ENCODE results near the gene ERG. TPM values are rescaled to one million over a fixed set of nuclear protein-coding genes. Genes with fewer than 3 reads are reported as not detected.
A peak's percentile ranks its signal among the peaks of the same experiment; 100 is the strongest.

Gene ERG
- total and polyA plus RNA-seq, 2 experiments from 2014 or later = 0.14 to 0.44 TPM

DNA sequence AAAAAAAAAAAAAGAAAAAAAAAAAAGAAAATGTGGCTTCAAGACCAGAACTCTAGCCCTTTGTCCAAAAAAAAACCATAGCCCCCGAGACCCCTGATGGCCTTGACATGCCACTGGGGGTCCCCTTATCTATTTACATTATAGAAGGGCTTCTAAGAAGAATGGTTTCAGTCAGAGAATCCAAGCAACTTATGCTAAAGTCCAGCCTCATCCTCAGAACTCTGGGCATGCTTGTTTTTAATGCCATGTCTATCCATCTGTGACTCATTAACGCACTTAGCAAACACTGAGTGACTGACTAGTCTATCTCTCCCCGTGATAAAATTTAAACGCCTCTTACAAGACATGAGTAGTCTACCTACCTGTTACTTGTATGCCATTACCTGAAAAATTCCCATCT lies 29.3 kb downstream of the ERG start (continued):
- TF ChIP-seq, protein P1, sequence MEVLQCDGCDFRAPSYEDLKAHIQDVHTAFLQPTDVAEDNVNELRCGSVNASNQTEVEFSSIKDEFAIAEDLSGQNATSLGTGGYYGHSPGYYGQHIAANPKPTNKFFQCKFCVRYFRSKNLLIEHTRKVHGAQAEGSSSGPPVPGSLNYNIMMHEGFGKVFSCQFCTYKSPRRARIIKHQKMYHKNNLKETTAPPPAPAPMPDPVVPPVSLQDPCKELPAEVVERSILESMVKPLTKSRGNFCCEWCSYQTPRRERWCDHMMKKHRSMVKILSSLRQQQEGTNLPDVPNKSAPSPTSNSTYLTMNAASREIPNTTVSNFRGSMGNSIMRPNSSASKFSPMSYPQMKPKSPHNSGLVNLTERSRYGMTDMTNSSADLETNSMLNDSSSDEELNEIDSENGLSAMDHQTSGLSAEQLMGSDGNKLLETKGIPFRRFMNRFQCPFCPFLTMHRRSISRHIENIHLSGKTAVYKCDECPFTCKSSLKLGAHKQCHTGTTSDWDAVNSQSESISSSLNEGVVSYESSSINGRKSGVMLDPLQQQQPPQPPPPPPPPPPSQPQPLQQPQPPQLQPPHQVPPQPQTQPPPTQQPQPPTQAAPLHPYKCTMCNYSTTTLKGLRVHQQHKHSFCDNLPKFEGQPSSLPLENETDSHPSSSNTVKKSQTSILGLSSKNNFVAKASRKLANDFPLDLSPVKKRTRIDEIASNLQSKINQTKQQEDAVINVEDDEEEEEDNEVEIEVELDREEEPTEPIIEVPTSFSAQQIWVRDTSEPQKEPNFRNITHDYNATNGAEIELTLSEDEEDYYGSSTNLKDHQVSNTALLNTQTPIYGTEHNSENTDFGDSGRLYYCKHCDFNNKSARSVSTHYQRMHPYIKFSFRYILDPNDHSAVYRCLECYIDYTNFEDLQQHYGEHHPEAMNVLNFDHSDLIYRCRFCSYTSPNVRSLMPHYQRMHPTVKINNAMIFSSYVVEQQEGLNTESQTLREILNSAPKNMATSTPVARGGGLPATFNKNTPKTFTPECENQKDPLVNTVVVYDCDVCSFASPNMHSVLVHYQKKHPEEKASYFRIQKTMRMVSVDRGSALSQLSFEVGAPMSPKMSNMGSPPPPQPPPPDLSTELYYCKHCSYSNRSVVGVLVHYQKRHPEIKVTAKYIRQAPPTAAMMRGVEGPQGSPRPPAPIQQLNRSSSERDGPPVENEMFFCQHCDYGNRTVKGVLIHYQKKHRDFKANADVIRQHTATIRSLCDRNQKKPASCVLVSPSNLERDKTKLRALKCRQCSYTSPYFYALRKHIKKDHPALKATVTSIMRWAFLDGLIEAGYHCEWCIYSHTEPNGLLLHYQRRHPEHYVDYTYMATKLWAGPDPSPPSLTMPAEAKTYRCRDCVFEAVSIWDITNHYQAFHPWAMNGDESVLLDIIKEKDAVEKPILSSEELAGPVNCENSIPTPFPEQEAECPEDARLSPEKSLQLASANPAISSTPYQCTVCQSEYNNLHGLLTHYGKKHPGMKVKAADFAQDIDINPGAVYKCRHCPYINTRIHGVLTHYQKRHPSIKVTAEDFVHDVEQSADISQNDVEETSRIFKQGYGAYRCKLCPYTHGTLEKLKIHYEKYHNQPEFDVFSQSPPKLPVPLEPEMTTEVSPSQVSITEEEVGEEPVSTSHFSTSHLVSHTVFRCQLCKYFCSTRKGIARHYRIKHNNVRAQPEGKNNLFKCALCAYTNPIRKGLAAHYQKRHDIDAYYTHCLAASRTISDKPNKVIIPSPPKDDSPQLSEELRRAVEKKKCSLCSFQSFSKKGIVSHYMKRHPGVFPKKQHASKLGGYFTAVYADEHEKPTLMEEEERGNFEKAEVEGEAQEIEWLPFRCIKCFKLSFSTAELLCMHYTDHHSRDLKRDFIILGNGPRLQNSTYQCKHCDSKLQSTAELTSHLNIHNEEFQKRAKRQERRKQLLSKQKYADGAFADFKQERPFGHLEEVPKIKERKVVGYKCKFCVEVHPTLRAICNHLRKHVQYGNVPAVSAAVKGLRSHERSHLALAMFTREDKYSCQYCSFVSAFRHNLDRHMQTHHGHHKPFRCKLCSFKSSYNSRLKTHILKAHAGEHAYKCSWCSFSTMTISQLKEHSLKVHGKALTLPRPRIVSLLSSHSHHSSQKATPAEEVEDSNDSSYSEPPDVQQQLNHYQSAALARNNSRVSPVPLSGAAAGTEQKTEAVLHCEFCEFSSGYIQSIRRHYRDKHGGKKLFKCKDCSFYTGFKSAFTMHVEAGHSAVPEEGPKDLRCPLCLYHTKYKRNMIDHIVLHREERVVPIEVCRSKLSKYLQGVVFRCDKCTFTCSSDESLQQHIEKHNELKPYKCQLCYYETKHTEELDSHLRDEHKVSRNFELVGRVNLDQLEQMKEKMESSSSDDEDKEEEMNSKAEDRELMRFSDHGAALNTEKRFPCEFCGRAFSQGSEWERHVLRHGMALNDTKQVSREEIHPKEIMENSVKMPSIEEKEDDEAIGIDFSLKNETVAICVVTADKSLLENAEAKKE (CRISPR knock-in tag; IDR thresholded peaks at IDR 0.05) = no peak
- TF ChIP-seq, protein P2, sequence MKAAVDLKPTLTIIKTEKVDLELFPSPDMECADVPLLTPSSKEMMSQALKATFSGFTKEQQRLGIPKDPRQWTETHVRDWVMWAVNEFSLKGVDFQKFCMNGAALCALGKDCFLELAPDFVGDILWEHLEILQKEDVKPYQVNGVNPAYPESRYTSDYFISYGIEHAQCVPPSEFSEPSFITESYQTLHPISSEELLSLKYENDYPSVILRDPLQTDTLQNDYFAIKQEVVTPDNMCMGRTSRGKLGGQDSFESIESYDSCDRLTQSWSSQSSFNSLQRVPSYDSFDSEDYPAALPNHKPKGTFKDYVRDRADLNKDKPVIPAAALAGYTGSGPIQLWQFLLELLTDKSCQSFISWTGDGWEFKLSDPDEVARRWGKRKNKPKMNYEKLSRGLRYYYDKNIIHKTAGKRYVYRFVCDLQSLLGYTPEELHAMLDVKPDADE (IDR thresholded peaks at IDR 0.05) = no peak
- TF ChIP-seq JUNB (IDR thresholded peaks at IDR 0.05; ENCODE audit: unreplicated experiment) (no peak), CREB1 (CRISPR knock-in tag; IDR thresholded peaks at IDR 0.05; ENCODE audit: low read depth) (no peak), EZH2phosphoT487 (IDR thresholded peaks at IDR 0.05; ENCODE audit: unreplicated experiment) (no peak)

DNA sequence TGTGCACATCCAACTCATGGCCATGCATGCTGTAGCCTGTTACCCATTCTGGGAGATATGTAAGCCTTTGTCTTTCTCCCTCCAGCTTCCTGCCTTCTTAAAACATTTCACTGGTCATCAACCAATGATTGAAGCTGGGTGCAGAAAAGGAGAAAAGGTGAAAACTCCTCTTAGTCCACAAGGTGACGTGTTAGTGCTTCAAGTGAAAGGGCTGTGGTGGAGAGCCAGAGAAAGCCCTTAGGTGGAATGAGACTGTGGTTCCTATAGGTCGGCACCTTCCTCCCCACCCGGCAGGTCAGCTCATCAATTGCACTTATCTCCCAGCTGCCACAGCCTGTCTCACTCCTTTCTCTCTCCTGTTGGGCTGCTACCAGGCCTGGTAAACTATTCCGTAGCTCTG lies 30.4 kb downstream of the ERG start:
- peaks cover 11% of the 10 kb centered on the region for H3K27me3 Mint-ChIP-seq (ENCODE audit: insufficient read depth, low read depth, poor library complexity)
- no peak overlapping the region for H3K4me3 ChIP-seq
- H3K79me2 ChIP-seq (replicated peaks; ENCODE audit: insufficient read depth) = no peaks in the 10 kb centered on the region
- H3K4me2 ChIP-seq = no peak overlapping the region
- H3K27me3 ChIP-seq (ENCODE audit: insufficient read depth) = no peaks in the 10 kb centered on the region
- no peak overlapping the region for H2AFZ ChIP-seq
- 0 out of 2 replicates have a peak, but pooled peaks cover 3% of the 10 kb centered on the region for H3K9me2 ChIP-seq (ENCODE audit: insufficient read depth)
- no peak for TF ChIP-seq EZH2 (IDR thresholded peaks at IDR 0.05; ENCODE audit: low read depth, unreplicated experiment)
- TF ChIP-seq, protein P3, sequence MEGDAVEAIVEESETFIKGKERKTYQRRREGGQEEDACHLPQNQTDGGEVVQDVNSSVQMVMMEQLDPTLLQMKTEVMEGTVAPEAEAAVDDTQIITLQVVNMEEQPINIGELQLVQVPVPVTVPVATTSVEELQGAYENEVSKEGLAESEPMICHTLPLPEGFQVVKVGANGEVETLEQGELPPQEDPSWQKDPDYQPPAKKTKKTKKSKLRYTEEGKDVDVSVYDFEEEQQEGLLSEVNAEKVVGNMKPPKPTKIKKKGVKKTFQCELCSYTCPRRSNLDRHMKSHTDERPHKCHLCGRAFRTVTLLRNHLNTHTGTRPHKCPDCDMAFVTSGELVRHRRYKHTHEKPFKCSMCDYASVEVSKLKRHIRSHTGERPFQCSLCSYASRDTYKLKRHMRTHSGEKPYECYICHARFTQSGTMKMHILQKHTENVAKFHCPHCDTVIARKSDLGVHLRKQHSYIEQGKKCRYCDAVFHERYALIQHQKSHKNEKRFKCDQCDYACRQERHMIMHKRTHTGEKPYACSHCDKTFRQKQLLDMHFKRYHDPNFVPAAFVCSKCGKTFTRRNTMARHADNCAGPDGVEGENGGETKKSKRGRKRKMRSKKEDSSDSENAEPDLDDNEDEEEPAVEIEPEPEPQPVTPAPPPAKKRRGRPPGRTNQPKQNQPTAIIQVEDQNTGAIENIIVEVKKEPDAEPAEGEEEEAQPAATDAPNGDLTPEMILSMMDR (conservative IDR thresholded peaks at IDR 0.05; ENCODE audit: low read depth in 2 of 2) = peak; percentile 42 to 73
- no peak for TF ChIP-seq JUNB (IDR thresholded peaks at IDR 0.05; ENCODE audit: unreplicated experiment)
- TF ChIP-seq, protein P4, sequence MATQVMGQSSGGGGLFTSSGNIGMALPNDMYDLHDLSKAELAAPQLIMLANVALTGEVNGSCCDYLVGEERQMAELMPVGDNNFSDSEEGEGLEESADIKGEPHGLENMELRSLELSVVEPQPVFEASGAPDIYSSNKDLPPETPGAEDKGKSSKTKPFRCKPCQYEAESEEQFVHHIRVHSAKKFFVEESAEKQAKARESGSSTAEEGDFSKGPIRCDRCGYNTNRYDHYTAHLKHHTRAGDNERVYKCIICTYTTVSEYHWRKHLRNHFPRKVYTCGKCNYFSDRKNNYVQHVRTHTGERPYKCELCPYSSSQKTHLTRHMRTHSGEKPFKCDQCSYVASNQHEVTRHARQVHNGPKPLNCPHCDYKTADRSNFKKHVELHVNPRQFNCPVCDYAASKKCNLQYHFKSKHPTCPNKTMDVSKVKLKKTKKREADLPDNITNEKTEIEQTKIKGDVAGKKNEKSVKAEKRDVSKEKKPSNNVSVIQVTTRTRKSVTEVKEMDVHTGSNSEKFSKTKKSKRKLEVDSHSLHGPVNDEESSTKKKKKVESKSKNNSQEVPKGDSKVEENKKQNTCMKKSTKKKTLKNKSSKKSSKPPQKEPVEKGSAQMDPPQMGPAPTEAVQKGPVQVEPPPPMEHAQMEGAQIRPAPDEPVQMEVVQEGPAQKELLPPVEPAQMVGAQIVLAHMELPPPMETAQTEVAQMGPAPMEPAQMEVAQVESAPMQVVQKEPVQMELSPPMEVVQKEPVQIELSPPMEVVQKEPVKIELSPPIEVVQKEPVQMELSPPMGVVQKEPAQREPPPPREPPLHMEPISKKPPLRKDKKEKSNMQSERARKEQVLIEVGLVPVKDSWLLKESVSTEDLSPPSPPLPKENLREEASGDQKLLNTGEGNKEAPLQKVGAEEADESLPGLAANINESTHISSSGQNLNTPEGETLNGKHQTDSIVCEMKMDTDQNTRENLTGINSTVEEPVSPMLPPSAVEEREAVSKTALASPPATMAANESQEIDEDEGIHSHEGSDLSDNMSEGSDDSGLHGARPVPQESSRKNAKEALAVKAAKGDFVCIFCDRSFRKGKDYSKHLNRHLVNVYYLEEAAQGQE (IDR thresholded peaks at IDR 0.05; ENCODE audit: unreplicated experiment) = no peak
- peak; percentile 87 for ATAC-seq
- no peaks in the 10 kb centered on the region for H3K36me3 Mint-ChIP-seq (ENCODE audit: low read depth)
- H3K27ac Mint-ChIP-seq = no peak overlapping the region
- H3K4me1 Mint-ChIP-seq = peaks cover 24% of the 10 kb centered on the region
- no peaks in the 10 kb centered on the region for H3K9me3 Mint-ChIP-seq
- H3K4me3 Mint-ChIP-seq = no peak overlapping the region
- H4K20me1 ChIP-seq (replicated peaks; ENCODE audit: insufficient read depth) = no peaks in the 10 kb centered on the region
- no peaks in the 10 kb centered on the region for H3F3A ChIP-seq (replicated peaks; ENCODE audit: low read depth)
- H3K27ac ChIP-seq (ENCODE audit: low read depth) = no peak overlapping the region
- DNase-seq (ENCODE audit: low spot score) = peak; percentile 71
- no peaks in the 10 kb centered on the region for H3K36me3 ChIP-seq (ENCODE audit: insufficient read depth)
- peaks cover 6% of the 10 kb centered on the region; the same call in 1 of the 2 replicates for H3K4me1 ChIP-seq (ENCODE audit: insufficient read depth)
